ENCODE results near the gene MTFR1L. TPM values are rescaled to one million over a fixed set of nuclear protein-coding genes. Genes with fewer than 3 reads are reported as not detected.
"Not testable (repeated sequence)": the region's sequence is repeated elsewhere in the genome, so short reads cannot be mapped to it uniquely, and the experiment has no call there.

MTFR1L gene
- polyA plus RNA-seq, 1 donor (not counting 4 experiments of a cell fraction or from before 2014, with no cell fraction given) = 31.6 TPM

DNA sequence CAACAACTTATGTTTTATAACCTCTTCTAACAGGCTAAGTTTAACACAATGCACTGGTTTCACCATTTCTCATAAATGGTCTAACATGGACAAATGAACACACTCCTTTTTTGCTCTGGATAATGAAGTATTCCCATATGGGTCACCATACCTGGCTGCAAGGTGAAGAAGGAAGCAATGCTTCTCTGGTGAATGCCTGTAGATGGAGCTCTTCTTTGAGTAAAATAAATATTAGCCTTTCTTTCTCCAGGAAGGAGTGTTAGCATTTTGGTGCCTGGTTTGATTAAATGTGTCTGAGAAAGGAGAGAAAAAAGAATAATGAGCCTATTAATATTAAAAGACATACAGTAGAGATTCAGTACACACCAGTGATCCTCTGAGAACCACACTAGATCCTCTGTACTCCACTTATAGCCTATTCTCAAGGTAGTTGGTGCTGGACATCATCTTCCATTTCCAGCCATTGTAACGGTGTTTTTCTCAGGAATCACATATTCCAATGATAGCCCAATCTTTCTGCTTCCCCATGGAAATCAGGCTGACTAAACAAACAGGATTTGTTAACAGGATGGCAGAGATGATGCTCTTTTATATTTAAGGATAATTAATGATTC, 17.6 kb downstream of the MTFR1L start:
- dilution Hi-C loops (cut with MboI; ENCODE audit: extremely low pct_ligation_motif_present, low sequenced_read_pairs) = no loop called here
- TF ChIP-seq EZH2 (IDR thresholded peaks at IDR 0.05; ENCODE audit: low read length) = no peak
- TF ChIP-seq CTCF (optimal IDR thresholded peaks at IDR 0.05 in 1 of 3, IDR thresholded peaks at IDR 0.05 in 1 of 3, conservative IDR thresholded peaks at IDR 0.05 in 1 of 3; ENCODE audit: extremely low read depth in 1 of 3, insufficient read depth in 2 of 3, low read length in 3 of 3) = peak in 2 of 3 experiments; percentile 48 to 53
- Histone ChIP-seq H3K27ac (ENCODE audit: control insufficient read depth, insufficient read depth, low read length) (no peak overlapping the region), H3K9me1 (ENCODE audit: control insufficient read depth, extremely low read depth, insufficient read depth, low read length) (no peaks in the 10 kb centered on the region), H4K20me1 (ENCODE audit: control insufficient read depth, extremely low read depth, insufficient read depth, low read length) (no peaks in the 10 kb centered on the region), H3K4me2 (ENCODE audit: control insufficient read depth, extremely low read depth, insufficient read depth, low read depth, low read length) (no peak overlapping the region), H3K9ac (ENCODE audit: control insufficient read depth, extremely low read depth, insufficient read depth, low read length) (no peak overlapping the region), H3K9me3 (ENCODE audit: control insufficient read depth, low read depth, low read length) (no peaks in the 10 kb centered on the region), H3K4me1 (ENCODE audit: control insufficient read depth, extremely low read depth, insufficient read depth, low read length) (peaks cover 6% of the 10 kb centered on the region), H3K36me3 (ENCODE audit: control insufficient read depth in 2 of 2, extremely low read depth in 1 of 2, insufficient read depth in 2 of 2, low read length in 2 of 2) (peaks cover 3 to 17% of the 10 kb centered on the region in 2 experiments), H2AFZ (ENCODE audit: control insufficient read depth, low read length) (no peak overlapping the region), H3K79me2 (ENCODE audit: control insufficient read depth, insufficient read depth, low read length) (peaks cover 25% of the 10 kb centered on the region), H3K4me3 (ENCODE audit: control insufficient read depth in 2 of 3, extremely low read depth in 1 of 3, insufficient read depth in 2 of 3, low read depth in 1 of 3, low read length in 3 of 3) (no peak overlapping the region), H3K27me3 (ENCODE audit: control insufficient read depth, extremely low read depth, insufficient read depth, low read length) (no peaks in the 10 kb centered on the region)
- peak; percentile 39 for FAIRE-seq
- no peak for DNase-seq (ENCODE audit: low read depth, low spot score)

GRCh38 chr1:25839808-25840207, 20.1 kb downstream of the MTFR1L start:
- H3K4me2 ChIP-seq (ENCODE audit: control insufficient read depth, extremely low read depth, insufficient read depth, low read depth, low read length); H3K27me3 ChIP-seq (ENCODE audit: control insufficient read depth, extremely low read depth, insufficient read depth, low read length); H4K20me1 ChIP-seq (ENCODE audit: control insufficient read depth, extremely low read depth, insufficient read depth, low read length); H3K27ac ChIP-seq (ENCODE audit: control insufficient read depth, insufficient read depth, low read length); dilution Hi-C loops (cut with MboI; ENCODE audit: extremely low pct_ligation_motif_present, low sequenced_read_pairs); FAIRE-seq; H2AFZ ChIP-seq (ENCODE audit: control insufficient read depth, low read length); H3K4me1 ChIP-seq (ENCODE audit: control insufficient read depth, extremely low read depth, insufficient read depth, low read length); H3K4me3 ChIP-seq (ENCODE audit: control insufficient read depth in 2 of 3, extremely low read depth in 1 of 3, insufficient read depth in 2 of 3, low read depth in 1 of 3, low read length in 3 of 3); H3K9ac ChIP-seq (ENCODE audit: control insufficient read depth, extremely low read depth, insufficient read depth, low read length); DNase-seq (ENCODE audit: low read depth, low spot score); H3K9me1 ChIP-seq (ENCODE audit: control insufficient read depth, extremely low read depth, insufficient read depth, low read length); H3K9me3 ChIP-seq (ENCODE audit: control insufficient read depth, low read depth, low read length): not testable (repeated sequence)
- H3K36me3 ChIP-seq (ENCODE audit: control insufficient read depth in 2 of 2, extremely low read depth in 1 of 2, insufficient read depth in 2 of 2, low read length in 2 of 2) = peaks cover 3 to 13% of the 10 kb centered on the region in 2 experiments
- peaks cover 36% of the 10 kb centered on the region for H3K79me2 ChIP-seq (ENCODE audit: control insufficient read depth, insufficient read depth, low read length)

GRCh38 chr1:25843483-25843882, 23.7 kb downstream of the MTFR1L start:
- FAIRE-seq = no peak

More at GRCh38 chr1:25843483-25843882, 23.7 kb downstream of the MTFR1L start:
- H3K9ac ChIP-seq (ENCODE audit: control insufficient read depth, extremely low read depth, insufficient read depth, low read length) = no peak overlapping the region
- no peaks in the 10 kb centered on the region for H3K9me1 ChIP-seq (ENCODE audit: control insufficient read depth, extremely low read depth, insufficient read depth, low read length)
- no peak overlapping the region for H3K27ac ChIP-seq (ENCODE audit: control insufficient read depth, insufficient read depth, low read length)
- H3K79me2 ChIP-seq (ENCODE audit: control insufficient read depth, insufficient read depth, low read length) = peaks cover 56% of the 10 kb centered on the region
- no peak for TF ChIP-seq EZH2 (IDR thresholded peaks at IDR 0.05; ENCODE audit: low read length)
- TF ChIP-seq CTCF (optimal IDR thresholded peaks at IDR 0.05 in 1 of 3, IDR thresholded peaks at IDR 0.05 in 1 of 3, conservative IDR thresholded peaks at IDR 0.05 in 1 of 3; ENCODE audit: extremely low read depth in 1 of 3, insufficient read depth in 2 of 3, low read length in 3 of 3) = no peak
- H2AFZ ChIP-seq (ENCODE audit: control insufficient read depth, low read length) = no peak overlapping the region
- no peak overlapping the region for H3K4me2 ChIP-seq (ENCODE audit: control insufficient read depth, extremely low read depth, insufficient read depth, low read depth, low read length)
- H3K4me1 ChIP-seq (ENCODE audit: control insufficient read depth, extremely low read depth, insufficient read depth, low read length) = no peaks in the 10 kb centered on the region
- no peaks in the 10 kb centered on the region for H4K20me1 ChIP-seq (ENCODE audit: control insufficient read depth, extremely low read depth, insufficient read depth, low read length)
- dilution Hi-C loops (cut with MboI; ENCODE audit: extremely low pct_ligation_motif_present, low sequenced_read_pairs) = no loop called here
- no peaks in the 10 kb centered on the region for H3K9me3 ChIP-seq (ENCODE audit: control insufficient read depth, low read depth, low read length)
- H3K4me3 ChIP-seq (ENCODE audit: control insufficient read depth in 2 of 3, extremely low read depth in 1 of 3, insufficient read depth in 2 of 3, low read depth in 1 of 3, low read length in 3 of 3) = no peak overlapping the region
- DNase-seq (ENCODE audit: low read depth, low spot score) = no peak
- H3K27me3 ChIP-seq (ENCODE audit: control insufficient read depth, extremely low read depth, insufficient read depth, low read length) = no peaks in the 10 kb centered on the region
- no peaks in the 10 kb centered on the region for H3K36me3 ChIP-seq (ENCODE audit: control insufficient read depth in 2 of 2, extremely low read depth in 1 of 2, insufficient read depth in 2 of 2, low read length in 2 of 2)
